Cortex of kidney (tissue), 1 donor: Measurements from ENCODE around the gene ATP11B.
"Not testable (repeated sequence)": the region's sequence is repeated elsewhere in the genome, so short reads cannot be mapped to it uniquely, and the experiment has no call there.

ENCODE experiments used
- DNase-seq: peaks from one replicate; lab custom pipeline; 2025; lab: John Stamatoyannopoulos, UW

The ATP11B gene

DNA sequence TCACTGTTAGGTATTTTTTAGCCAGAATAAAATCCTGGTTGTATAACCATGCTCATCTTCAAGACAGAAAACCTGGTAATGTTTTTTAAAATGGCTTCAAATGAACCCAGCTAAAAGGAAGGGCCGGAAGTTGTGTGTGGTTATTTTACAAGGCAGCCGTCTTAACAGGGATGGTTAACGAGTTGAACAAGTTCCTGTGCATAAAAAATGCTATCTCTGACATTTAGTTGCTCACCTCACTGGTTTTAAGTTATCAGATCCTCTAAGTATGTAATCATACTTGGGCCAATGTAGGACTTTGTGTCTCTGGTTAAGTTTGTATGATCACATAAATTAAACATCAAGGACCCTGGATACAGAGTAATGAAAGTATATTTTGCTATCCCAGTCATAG is 2.1 kb downstream of the ATP11B start:
- DNase-seq, result no peak

DNA sequence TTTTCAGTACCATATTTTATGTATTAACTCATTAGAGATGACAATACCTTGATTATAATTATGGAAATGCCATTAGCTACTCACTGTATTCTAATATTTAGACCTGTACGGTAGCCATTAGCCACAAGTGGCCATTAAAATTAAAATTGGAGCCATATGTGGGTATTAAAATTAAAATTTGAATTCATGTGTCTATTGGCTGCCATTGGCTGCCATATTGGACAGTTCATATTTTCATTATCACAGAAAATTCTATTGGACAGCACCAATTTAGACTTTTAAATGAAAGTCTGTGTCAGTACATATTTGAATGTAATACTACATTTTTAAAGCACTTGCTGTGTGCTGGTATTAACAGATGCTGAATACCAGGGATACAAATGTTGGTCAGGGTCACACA is 3.0 kb downstream of the ATP11B start:
- DNase-seq, result no peak

DNA sequence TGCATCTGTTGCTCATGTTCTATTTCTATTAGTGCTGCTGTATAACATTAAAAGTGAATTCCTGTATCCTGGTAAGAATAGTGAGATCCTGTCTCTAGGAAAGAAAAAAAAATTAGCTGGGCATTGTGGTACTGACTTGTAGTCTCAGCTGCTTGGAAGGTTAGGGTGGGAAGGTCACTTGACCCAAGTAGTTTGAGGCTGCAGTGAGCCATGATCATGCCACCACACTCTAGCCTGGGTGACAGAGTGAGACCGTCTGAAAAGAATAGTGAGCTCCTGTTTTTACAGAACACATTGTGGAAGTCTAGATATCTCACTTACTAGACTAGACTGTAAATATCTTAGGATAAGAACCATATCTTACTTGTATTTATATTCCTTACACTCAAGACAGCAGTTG is 4.6 kb downstream of the ATP11B start:
- no peak for DNase-seq

DNA sequence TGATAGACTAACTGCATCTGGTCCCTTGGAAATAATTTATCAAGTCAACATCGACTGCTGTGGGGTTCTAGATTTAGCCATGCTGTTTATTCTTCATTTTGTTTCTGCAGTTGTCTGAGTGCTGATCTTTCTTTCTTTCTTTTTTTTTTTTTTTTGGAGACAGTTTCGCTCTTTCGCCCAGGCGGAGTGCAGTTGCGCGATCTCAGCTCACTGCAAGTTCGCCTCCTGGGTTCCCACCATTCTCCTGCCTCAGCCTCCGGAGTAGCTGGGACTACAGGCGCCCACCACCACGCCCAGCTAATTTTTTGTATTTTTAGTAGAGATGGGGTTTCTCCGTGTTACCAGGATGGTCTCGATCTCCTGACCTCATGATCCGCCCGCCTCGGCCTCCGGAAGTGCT is 5.8 kb downstream of the ATP11B start:
- DNase-seq, result not testable (repeated sequence)

DNA sequence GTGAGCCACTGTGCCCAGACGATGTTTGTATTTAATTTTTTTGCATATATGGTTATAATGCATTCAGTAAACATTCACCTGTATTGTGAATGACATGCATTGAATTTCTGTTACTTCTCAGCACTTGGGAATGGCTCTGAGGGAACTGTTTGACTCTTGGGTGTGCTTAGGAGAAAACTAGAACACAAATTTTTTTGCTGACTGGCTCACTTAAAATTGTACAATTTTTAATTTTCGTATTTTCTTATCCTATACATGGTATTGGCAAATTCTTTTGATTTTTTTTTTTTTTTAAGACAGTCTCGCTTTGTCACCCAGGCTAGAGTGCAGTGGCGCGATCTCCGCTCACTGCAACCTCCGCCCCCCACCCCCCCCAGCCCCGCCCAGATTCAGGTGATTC is 7.2 kb downstream of the ATP11B start:
- DNase-seq, result no peak

DNA sequence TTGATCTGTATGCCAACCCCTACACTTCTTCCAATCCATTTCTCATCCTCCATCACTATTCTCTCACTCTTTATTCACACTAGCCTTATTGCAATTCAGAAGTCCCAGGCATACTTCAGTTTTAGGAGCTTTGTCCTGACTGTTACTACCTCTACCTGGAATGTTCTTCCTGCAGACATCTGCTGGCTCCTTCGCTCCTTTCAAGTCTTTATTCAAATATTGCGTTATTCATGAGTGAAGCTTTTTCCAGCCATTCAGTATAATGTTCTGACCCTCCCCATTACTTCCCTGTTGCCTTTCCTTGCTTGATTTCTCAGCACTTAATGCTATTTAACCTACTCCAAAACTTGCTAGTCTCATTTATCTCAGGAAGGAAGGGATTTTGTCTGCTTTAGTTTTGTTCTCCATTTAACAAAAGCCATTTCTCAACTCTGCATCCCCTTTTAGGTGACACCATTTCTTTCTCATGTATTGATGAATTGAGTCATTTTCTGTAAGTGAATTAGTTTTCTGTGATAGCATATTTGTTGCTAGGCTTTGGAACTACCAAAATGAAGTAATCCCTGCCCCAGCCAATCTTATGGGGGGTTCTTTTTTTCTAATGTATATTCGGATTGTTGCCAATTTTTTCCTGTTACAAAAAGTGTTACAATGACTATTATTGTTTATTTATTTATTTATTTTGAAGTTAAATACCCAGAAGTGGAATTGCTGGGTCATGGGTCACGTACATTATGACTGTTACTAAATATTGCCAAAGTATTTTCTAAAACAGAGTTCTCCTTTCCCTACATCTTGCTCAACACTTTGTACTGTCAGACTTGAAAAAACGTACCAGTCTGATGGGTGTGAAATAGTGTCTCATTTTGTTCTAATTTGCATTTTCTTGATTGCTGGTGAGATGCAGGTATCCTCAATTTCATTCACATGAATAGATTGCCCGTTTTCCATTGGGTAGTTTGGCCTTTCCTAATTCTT is 9.4 kb downstream of the ATP11B start:
- DNase-seq, result no peak

DNA sequence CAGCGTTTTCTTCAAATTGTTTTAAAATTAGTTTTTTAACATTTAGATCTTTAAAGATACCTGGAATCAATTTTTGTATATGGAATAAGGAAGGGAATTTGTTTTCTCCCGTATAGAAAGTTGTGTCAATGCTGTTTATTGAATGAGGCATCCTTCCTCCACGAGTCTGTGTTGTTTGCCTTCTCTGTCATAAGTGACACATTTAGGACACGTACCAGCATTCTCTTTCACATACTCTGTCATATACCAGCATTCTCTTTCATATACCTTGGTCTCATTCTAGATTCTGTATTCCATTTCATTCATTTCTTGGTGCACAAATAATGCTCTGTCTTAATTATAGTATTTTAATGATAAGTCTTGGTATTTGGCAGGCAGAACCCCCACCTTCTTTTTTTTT is 10.3 kb downstream of the ATP11B start:
- DNase-seq, result no peak

DNA sequence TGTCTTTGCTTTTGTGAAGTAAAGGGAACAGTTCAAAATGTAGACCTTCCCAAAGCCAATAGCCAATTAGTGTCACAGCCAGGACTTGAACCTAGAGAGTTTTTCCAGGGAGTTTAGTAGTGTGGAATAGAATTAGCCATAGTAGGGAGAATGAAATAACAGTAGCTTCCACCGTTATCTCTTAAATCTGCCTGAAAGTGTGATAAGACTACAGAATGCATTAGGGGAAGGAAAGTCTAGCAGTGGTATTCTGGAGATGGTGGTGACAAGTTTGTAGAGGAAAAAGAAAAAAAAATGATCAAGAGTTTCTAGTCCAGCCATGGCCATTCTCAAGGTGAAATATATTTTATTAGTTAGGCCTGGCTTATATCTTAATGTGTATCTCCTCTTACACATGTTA is 13.8 kb downstream of the ATP11B start:
- no peak for DNase-seq

DNA sequence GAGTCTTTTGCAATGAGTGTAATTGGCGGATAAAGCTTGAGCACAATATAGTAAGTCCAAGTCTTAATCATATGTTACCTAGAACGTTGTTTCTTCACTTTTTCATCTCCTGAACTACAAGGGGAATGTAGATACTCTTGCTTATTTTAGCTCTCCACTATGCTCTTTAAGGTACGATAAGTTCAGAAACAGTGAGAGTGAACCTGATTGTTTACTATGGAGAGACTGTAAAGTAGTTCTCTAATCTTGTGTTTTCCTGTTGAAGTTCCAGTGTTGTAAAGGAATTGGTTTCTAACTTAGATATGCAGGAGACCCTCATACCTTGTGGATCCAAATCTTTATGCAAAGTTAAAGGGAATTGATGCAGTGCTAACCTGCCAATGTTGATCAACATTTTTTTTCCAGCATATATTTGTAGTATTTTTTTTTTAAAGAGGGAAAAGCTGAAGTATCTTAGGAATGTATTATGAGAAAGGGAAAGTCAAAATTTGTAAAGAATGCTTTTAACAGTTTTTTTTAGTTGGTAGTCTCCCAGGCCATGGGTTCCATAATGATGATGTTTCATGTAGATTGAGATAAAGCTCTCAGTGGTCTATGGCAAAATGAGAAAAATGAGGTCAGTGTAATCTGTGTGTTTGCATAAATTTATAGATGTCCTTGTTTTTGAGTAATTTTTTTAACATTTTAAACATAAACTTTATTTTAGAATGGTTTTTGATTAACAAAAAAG is 14.9 kb downstream of the ATP11B start:
- no peak for DNase-seq

DNA sequence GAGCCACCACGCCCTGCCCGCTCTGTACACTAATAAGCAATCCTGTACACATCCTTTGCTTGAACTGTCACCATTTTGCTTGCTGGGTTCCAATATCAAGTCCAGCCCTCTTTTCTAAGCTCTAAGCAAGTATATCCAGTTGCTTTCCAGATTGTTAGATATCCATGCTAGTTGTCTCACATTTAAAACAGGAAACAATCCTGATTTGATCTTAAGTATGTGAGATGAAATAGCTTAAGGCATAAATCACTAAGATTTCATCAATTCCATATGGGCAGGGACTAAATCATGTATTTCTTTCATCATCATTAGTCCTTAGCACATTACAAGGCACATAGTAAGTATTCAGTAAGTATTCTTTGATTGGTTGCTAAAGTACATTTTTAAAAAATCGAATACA is 16.2 kb downstream of the ATP11B start:
- DNase-seq, result no peak

DNA sequence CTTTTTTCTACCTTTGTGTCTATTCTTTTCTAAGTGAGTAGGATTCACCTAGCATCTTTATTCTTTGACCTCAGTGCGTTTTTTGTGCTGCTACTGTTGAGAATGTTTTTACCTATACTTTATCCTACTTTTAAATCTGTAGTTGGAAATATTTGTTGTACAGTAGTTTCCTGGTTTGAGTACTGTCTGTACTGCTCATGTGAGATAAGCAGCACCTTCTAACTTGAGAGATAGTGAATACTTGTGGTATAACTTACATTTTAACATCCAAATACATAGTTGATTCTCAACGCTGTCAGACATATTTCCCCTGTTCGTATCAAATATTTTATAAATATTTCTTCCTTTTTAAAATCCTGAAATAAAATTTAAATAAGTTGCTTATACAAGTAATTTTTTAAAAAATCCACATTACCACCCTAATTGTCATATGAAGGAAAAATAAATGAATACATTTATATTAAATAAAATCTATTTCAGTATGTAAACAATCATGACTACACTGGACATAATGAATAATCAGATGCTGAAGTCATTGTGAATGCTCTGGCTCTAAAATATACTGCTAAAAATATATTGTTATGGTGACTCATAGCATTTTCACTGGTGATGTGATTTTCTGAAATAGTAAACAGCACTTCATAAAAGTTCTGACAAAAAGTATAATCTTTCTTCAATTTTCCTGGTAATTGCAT is 17.4 kb downstream of the ATP11B start:
- DNase-seq, result no peak

DNA sequence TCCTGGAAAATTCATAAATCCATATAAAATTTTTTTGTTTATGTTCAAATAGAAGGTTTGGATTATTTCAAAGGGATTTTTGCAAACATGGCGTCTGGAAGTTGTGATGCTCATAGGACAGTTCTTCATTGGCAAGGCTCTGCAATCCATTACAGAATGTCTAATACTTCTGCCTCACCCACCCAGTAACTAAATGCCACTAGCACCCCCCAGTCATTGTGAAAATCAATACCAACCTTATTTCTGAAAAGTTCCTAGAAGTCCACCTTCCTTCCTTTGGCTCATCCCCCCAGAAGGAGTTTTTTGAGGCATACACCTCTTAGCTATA is 17.9 kb downstream of the ATP11B start:
- no peak for DNase-seq

DNA sequence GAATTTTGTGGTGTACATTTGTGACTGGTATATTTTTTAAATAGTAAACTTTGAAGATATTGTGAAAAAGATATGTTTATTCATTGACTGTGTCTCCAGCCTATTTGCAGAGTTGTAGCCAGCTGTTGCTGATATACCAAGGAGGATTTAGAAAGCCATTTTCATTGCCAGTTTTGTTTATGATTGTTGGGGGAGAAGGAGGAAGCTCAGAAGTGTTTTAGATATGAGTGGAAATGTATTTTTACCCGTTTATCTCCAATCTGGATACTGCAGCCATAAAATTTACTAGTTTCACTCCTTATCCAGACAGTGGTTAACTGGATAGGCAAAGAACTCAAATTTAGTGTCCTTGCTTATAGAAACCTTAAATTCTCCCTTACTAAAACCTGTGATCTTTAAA is 18.8 kb downstream of the ATP11B start:
- no peak for DNase-seq

DNA sequence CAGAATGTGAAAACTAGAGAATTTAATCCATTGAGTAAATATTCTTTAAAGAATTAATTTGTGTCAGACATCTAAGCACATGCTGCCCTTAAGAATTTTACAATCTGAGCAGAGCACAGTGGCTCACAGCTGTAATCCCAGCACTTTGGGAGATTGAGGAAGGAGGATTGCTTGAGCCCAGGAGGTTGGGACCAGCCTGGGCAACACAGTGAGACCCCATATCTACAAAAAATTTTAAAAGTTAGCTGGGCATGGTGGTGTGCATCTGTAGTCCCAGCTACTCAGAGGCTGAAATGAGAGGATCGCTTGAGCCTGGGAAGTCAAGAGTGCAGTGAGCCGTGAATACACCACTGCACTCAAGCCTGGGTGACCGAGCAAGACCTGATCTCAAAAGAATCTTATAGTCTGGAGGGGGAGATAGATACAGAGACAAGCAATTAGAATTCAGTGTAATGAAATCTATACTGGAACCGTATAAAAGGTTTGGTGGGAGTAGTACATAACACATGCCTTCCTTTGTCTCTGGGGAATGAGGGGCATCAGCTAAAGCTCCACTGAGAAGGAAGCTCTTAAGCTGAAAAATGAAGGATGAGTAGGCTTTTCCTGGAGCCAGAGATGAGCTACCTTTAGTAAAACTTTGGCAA is 21.2 kb downstream of the ATP11B start:
- no peak for DNase-seq

DNA sequence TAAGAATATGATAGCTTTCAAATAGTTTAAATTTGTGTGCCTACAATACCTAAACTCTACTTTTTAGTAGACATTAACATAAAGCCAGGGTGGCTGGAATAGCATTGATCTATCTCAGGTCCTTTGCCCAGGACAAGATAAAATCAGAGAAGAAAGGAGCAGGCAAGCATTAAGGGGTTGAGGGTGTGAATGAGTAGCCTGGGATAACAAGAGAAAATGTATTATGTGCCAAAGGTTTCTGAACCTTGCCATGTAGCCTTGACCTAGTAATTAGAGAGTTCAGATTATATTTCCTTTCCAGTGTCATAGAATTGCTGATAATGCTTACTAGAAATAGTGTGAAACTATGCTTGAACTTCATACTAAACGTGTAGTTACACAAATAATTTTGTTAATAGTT is 22.9 kb downstream of the ATP11B start:
- no peak for DNase-seq

DNA sequence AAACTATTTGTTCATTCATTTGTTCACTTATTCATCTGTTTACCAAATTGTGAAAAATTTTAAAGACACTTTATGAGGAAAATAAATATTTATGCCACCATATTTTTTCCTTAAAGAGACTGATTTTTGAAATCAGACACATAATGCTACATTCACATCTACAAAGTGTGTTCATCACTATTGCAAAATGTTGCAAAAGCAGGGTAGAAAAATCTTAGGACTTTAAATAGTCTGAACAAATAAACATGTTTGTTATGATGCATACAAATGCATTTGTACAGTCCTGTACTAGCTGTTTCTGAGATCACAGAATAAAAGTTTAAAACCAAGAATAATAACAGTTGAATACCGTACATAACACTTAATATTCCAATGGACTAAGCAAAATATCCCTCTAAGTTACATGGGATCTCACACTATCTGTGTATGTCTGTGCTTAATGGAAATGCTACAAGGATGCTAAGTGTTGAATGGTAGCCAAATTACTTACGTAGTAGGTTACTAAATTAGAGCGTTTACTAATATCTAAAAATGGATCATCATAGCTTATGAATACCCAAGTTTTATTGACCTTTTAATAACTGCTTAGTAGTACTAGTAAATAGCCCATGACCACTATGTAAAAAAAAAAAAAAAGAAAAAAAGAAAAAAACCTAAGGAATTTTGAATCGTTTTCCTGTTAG is 25.1 kb downstream of the ATP11B start:
- no peak for DNase-seq

DNA sequence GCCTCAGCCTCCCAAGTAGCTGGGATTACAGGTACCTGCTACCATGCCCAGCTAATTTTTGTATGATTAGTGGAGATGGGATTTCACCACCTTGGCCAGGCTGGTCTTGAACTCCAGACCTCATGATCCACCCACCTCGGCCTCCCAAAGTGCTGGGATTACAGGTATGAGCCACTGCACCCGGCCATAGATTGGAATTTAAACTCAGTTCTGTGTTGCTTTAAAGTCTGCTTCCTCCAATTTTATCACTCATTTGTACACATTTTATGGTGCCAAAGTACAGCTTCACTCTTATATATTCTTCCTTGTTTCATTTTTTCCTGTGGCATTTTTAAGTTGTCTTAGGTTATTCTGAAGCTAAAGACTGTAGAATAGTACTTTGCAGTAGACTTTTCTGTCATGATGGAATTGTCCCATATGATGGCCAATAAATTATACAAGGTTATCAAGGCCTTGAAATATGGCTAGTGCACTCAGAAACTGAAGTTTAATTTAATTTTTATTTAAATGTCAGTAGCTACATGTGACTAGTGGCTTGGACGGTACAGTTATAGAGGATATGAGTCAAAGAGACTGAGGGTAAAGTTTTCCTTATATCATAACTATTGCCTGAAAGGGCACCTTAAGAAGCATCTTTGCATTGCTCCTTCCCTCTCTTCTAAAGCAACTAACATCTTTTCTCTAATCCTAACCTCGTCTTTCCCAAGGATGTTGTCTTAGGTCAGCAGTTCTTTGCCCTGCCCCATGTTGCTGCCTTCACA is 28.1 kb downstream of the ATP11B start:
- no peak for DNase-seq

DNA sequence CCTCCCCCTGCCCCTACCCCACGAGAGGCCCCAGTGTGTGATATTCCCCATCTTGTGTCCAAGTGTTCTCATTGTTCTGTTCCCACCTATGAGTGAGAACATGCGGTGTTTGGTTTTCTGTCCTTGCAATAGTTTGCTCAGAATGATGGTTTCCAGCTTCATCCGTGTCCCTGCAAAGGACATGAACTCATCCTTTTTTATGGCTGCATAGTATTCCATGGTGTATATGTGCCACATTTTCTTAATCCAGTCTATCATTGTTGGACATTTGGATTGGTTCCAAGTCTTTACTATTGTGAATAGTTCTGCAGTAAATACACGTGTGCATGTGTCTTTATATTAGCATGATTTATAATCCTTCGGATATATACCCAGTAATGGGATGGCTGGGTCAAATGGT is 29.0 kb downstream of the ATP11B start:
- DNase-seq, result not testable (repeated sequence)

DNA sequence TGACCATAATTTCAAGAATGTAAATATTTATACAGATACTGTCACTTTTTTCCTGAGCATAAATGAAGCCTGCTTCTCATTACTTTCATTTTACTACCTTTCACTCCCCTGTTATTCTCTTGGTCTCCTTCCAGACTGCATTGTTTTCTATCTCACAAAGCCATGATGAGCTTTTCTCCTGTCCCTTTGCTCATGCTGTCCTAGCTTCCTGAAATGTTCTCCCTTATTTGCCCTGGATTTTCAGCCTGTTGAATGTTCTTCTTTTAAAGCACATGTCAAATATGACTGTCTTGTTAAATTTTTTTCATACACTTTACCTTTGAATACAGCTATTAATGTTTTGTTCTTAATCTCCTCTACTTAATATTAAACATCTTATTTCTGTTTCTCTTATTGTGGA is 31.7 kb downstream of the ATP11B start:
- no peak for DNase-seq

DNA sequence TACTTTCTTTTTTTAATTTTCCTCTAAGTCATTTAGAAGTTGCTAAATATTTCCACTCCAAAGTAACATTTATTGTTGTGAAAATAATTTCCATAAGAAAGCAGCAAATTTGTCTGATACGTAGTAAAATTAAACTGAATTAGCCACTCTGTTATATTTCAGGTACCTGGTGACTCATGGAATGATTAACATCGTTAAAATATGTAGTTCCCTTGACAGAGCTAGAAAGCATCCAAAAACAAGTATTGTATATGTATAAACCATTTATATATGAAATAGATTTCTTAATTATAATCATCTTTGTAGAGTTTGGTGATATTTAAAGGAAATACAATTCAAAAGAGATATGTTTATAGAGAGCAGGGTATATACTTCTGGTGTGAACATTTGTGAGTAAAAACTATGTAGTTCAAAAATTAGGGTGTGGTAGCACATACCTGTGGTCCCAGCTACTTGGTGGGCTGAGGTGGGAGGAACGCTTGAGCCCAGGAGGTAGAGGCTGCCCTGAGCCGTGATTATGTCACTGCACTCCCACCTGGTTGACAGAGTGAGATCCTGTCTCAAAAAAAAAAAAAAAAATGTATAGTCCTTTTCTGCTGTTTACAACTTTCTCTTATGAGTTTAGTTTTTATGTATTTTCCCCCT is 36.6 kb downstream of the ATP11B start:
- DNase-seq, result no peak
